ENCODE measurements around the gene GALNT10. TPM values are rescaled to one million over a fixed set of nuclear protein-coding genes. Genes with fewer than 3 reads are reported as not detected.

Gene GALNT10
- total and polyA plus RNA-seq, 9 of the 15 experiments (the other 6 are each of a cell fraction or from before 2014, with no cell fraction given), result 4.6 to 37.1 (median 13.3) TPM

- TF ChIP-seq AFF4 (CRISPR knock-in tag; IDR thresholded peaks at IDR 0.05) (peak; percentile 69; the same call in 1 of the 2 replicates), POU5F1 (IDR thresholded peaks at IDR 0.05; ENCODE audit: borderline replicate concordance, low read depth, low read length, partially characterized antibody) (no peak), MEF2A (IDR thresholded peaks at IDR 0.05; ENCODE audit: control insufficient read depth, low read depth, low read length) (no peak), MNT (conservative IDR thresholded peaks at IDR 0.05) (peak in 1 of 2 experiments; percentile 47; a peak in 1 of 4 replicates), ZNF12 (CRISPR knock-in tag; IDR thresholded peaks at IDR 0.05) (0 out of 2 replicates have a peak, but pooled peaks have one; percentile 27), ZNF707 (CRISPR knock-in tag; conservative IDR thresholded peaks at IDR 0.05) (no peak), SP1 (CRISPR knock-in tag; IDR thresholded peaks at IDR 0.05) (0 out of 2 replicates have a peak, but pooled peaks have one; percentile 12), POLR3A (IDR thresholded peaks at IDR 0.05; ENCODE audit: borderline replicate concordance, extremely low read depth, insufficient read depth, insufficient read length) (no peak), CTCF (IDR thresholded peaks at IDR 0.05 in 2 of 3, conservative IDR thresholded peaks at IDR 0.05 in 1 of 3; ENCODE audit: insufficient read depth in 2 of 3, low read depth in 1 of 3, low read length in 3 of 3) (peak; percentile 64 to 78 (median 72)), HLTF (IDR thresholded peaks at IDR 0.05) (0 out of 2 replicates have a peak, but pooled peaks have one; percentile 41), U2AF2 (optimal IDR thresholded peaks at IDR 0.05; ENCODE audit: low read depth, low read length) (no peak), MEIS2 (IDR thresholded peaks at IDR 0.05; ENCODE audit: partially characterized antibody) (no peak), CREB3L1 (IDR thresholded peaks at IDR 0.05; ENCODE audit: borderline replicate concordance, low read depth) (no peak; the same call in 1 of the 2 replicates), ZBTB33 (CRISPR knock-in tag; IDR thresholded peaks at IDR 0.05) (0 out of 2 replicates have a peak, but pooled peaks have one; percentile 21)
Measured at GRCh38 chr5:154189819-154190594, 526 bp upstream of the GALNT10 start (continued).

All from K562 (cell line).